ENCODE results near the gene ACAA1. TPM values are rescaled to one million over a fixed set of nuclear protein-coding genes. Genes with fewer than 3 reads are reported as not detected.

The ACAA1 gene
- total and polyA plus RNA-seq, 2 of the 4 experiments (the other 2 are of a cell fraction) = 30.8 to 62.4 TPM

GRCh38 chr3:38099518-38099917 lies 37.4 kb downstream of the ACAA1 start:
- H3K27me3 ChIP-seq (ENCODE audit: control insufficient read depth, insufficient read depth, low read length) = peaks cover 60% of the 10 kb centered on the region
- WGBS, 2 experiments (ENCODE audit: extremely low coverage in 2 of 2, insufficient read length in 1 of 2) = no CpG with 5 or more reads among the region's 5 CpGs
- no peaks in the 10 kb centered on the region for H3K36me3 ChIP-seq (ENCODE audit: control insufficient read depth, insufficient read depth, low read length)
- H3K56ac ChIP-seq (ENCODE audit: extremely low read depth, insufficient read depth, low read length) = no peak overlapping the region
- no peak overlapping the region for H3K4me2 ChIP-seq (ENCODE audit: low read depth, low read length)
- no peak overlapping the region for H3K18ac ChIP-seq (ENCODE audit: low read depth, low read length)
- no peak overlapping the region for H3K4ac ChIP-seq (ENCODE audit: low read depth, low read length)
- no peak overlapping the region for H2AFZ ChIP-seq (replicated peaks; ENCODE audit: low read length, poor library complexity)
- H3K4me1 ChIP-seq (ENCODE audit: control insufficient read depth, insufficient read depth, low read length) = no peaks in the 10 kb centered on the region
- H2AK5ac ChIP-seq (ENCODE audit: low read depth, low read length) = no peak overlapping the region
- no peak for DNase-seq
- no peak overlapping the region for H2AK9ac ChIP-seq (replicated peaks; ENCODE audit: low read depth, low read length, poor library complexity)
- POLR2A ChIA-PET (ENCODE audit: unreplicated experiment) = no interaction called here
- H3K27ac ChIP-seq (ENCODE audit: insufficient read depth, low read length) = no peak overlapping the region
- no peak overlapping the region for H3K4me3 ChIP-seq (ENCODE audit: insufficient read depth, low read depth, low read length)
- dilution Hi-C loops (cut with HindIII; ENCODE audit: low sequenced_read_pairs, unreplicated experiment) = no loop called here
- H2BK20ac ChIP-seq (ENCODE audit: low read depth, low read length) = no peak overlapping the region
- in situ Hi-C loops (cut with MboI; ENCODE audit: low sequenced_read_pairs) = no loop called here
- H2BK15ac ChIP-seq (ENCODE audit: low read depth, low read length) = no peak overlapping the region
- H3K9me1 ChIP-seq (ENCODE audit: insufficient read depth, low read length) = no peaks in the 10 kb centered on the region
- no peak overlapping the region for H2BK120ac ChIP-seq (ENCODE audit: low read depth, low read length)
- H4K8ac ChIP-seq (ENCODE audit: low read depth in 2 of 2, low read length in 2 of 2) = no peak overlapping the region
- no peak overlapping the region for H4K5ac ChIP-seq (ENCODE audit: low read depth, low read length)
- intact Hi-C loops (cut with micrococcal nuclease) = no loop called here
- CTCF ChIA-PET = no interaction called here
- TF ChIP-seq RAD21 (IDR thresholded peaks at IDR 0.05; ENCODE audit: low read length) = no peak
- no peak for TF ChIP-seq MAZ (IDR thresholded peaks at IDR 0.05; ENCODE audit: borderline replicate concordance, low read depth, low read length)
- TF ChIP-seq SMC3 (IDR thresholded peaks at IDR 0.05; ENCODE audit: low read depth, low read length) = no peak
- TF ChIP-seq MXI1 (IDR thresholded peaks at IDR 0.05; ENCODE audit: borderline replicate concordance, low read depth, low read length) = no peak
- no peak for TF ChIP-seq RFX5 (IDR thresholded peaks at IDR 0.05; ENCODE audit: low read depth, low read length)
- TF ChIP-seq MAFK (IDR thresholded peaks at IDR 0.05; ENCODE audit: low read depth, low read length) = no peak
- no peak for TF ChIP-seq CHD1 (IDR thresholded peaks at IDR 0.05; ENCODE audit: low read depth, low read length)
- TF ChIP-seq CEBPB (IDR thresholded peaks at IDR 0.05; ENCODE audit: low read depth, low read length) = no peak
- no peak overlapping the region for H3K23ac ChIP-seq (ENCODE audit: low read depth, low read length)
- no peak overlapping the region for H2BK5ac ChIP-seq (ENCODE audit: low read depth, low read length, poor library complexity, severe bottlenecking)
- H4K91ac ChIP-seq (ENCODE audit: insufficient read depth, low read depth, low read length) = no peak overlapping the region
- BruUV-seq (replicated peaks) = no TSS peak
- no peaks in the 10 kb centered on the region for H3K9me3 ChIP-seq (ENCODE audit: control insufficient read depth, insufficient read depth, low read length)
- H3K9ac ChIP-seq (ENCODE audit: low read depth, low read length) = no peak overlapping the region
- H3K79me1 ChIP-seq (ENCODE audit: low read depth in 1 of 2, low read length in 2 of 2) = no peaks in the 10 kb centered on the region
- no peaks in the 10 kb centered on the region; the same call in 1 of the 2 replicates for H4K20me1 ChIP-seq (ENCODE audit: insufficient read depth, low read length)
- H3K14ac ChIP-seq (replicated peaks; ENCODE audit: low read depth, low read length) = no peak overlapping the region
- ATAC-seq (ENCODE audit: low read depth) = no peak
